Bronchial epithelial cell (primary cell): ENCODE data around the gene RBM7. TPM values are rescaled to one million over a fixed set of nuclear protein-coding genes. Genes with fewer than 3 reads are reported as not detected.

ENCODE experiments used
- DNase-seq: peaks from one replicate; pipeline ENCODE4 v3.0.0-alpha.2; 2010; ENCODE audit warnings: low read depth
- FAIRE-seq: peaks from 2 replicates; lab custom pipeline; 2011; peaks lifted over from hg19 to GRCh38; lab: Jason Lieb, UNC
- H3K27me3 ChIP-seq: 2 replicates; pipeline ENCODE4 v1.5.1; 2011; ENCODE audit warnings: low read length; ENCODE audit not compliant: control insufficient read depth, insufficient read depth
- H3K36me3 ChIP-seq: 2 replicates; pipeline ENCODE4 v1.5.1; 2011; ENCODE audit warnings: low read length; ENCODE audit not compliant: control insufficient read depth, insufficient read depth
- H3K4me3 ChIP-seq: 2 replicates; pipeline ENCODE4 v1.5.1; 2011; ENCODE audit warnings: mild to moderate bottlenecking, low read depth, low read length, control low read depth
- total RNA-seq: library from RNA; depleted of rRNA; stranded (reverse); fragments of >200 nt; gene quantifications from 2 replicates; pipeline ENCODE4 v1.2.1, GENCODE V29; 2014
- TF ChIP-seq, protein P1 (sequence below): IDR thresholded peaks from 2 replicates; pipeline ENCODE4 v1.5.1; 2011; ENCODE audit warnings: mild to moderate bottlenecking, moderate library complexity, low read length, control low read depth, inconsistent platforms; ENCODE audit not compliant: insufficient read depth, severe bottlenecking

Gene RBM7
- total RNA-seq, 1 donor from 2014 or later, result 37.9 TPM

- DNase-seq (no peak), FAIRE-seq (no peak)
- Histone ChIP-seq H3K36me3 (no peaks in the 10 kb centered on the region), H3K4me3 (no peak overlapping the region), H3K27me3 (no peaks in the 10 kb centered on the region)
- TF ChIP-seq, protein P1, sequence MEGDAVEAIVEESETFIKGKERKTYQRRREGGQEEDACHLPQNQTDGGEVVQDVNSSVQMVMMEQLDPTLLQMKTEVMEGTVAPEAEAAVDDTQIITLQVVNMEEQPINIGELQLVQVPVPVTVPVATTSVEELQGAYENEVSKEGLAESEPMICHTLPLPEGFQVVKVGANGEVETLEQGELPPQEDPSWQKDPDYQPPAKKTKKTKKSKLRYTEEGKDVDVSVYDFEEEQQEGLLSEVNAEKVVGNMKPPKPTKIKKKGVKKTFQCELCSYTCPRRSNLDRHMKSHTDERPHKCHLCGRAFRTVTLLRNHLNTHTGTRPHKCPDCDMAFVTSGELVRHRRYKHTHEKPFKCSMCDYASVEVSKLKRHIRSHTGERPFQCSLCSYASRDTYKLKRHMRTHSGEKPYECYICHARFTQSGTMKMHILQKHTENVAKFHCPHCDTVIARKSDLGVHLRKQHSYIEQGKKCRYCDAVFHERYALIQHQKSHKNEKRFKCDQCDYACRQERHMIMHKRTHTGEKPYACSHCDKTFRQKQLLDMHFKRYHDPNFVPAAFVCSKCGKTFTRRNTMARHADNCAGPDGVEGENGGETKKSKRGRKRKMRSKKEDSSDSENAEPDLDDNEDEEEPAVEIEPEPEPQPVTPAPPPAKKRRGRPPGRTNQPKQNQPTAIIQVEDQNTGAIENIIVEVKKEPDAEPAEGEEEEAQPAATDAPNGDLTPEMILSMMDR, result no peak
Measured at GRCh38 chr11:114397349-114397982, 3.0 kb upstream of the RBM7 start.

DNA sequence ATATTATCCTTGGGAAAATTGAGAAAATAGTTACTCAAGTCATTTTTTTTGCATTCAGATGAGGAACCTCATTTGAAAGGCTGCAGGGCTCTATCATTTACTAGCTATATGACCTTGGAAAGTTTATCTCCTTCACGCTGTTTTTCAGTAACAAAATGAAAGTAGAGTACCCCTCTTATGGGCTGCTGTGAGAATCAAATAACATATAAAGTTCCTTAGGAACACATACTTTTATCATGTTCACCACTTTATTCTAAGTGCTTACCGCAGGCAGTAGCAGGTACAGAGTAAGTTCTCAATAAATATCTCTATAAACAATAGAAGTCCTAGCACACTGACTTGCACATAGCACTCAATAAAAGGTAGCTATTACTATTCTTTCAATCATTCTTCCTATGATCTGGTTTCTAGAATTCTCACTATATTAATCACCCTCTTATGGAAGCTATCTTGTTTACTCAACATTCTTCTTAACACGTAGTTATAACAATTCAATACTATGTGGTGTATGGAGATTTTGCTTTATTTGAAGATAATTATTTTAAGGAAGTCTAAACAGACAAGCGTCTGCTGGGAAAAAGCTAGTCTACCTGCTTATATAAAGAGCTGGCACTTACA, 2.1 kb upstream of the RBM7 start:
- DNase-seq, result peak; percentile 75
- TF ChIP-seq, protein P1, result no peak
- Histone ChIP-seq H3K4me3 (no peak overlapping the region), H3K36me3 (no peaks in the 10 kb centered on the region), H3K27me3 (no peaks in the 10 kb centered on the region)
- FAIRE-seq, result no peak

DNA sequence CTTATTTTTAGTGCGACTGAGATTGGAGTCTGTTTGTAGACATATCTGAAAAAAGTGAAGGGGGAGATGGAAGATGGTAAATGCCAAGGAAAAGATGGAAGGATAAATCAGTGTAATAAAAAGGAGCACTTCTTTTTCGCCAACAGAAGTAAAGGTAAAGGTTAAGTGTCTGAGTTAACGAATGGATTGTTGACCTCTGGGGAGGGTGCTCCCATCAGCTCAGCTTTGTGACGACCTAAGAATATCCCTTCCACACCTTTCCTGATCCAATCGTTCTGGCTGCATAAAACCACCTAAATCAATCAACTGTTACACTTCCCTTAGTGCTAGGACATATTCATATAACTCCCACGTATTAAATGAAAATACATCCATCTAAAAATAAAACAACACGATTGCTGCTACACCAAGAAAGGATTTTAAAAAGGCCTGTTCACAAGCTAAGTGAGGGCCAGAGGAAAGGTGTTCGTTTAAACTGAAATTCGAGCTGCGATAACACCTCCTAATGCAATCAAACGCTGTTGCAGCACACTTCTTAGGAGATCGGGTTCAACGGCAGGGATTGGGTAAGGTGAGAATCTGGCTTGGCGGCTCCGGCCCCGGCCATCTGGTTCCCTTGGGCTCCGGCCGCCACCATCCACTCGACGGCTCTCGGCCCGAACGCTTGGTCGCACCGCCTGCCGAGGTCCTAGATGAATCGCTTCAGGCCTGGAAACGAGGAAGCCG, 813 bp upstream of the RBM7 start:
- Histone ChIP-seq H3K27me3 (no peaks in the 10 kb centered on the region), H3K4me3 (peak overlapping the region; percentile 62), H3K36me3 (no peaks in the 10 kb centered on the region)
- TF ChIP-seq, protein P1, result no peak
- DNase-seq (no peak), FAIRE-seq (no peak)

- Histone ChIP-seq H3K4me3 (peak overlapping the region; percentile 62), H3K36me3 (peaks cover 3% of the 10 kb centered on the region), H3K27me3 (no peaks in the 10 kb centered on the region)
- DNase-seq (no peak), FAIRE-seq (no peak)
- TF ChIP-seq, protein P1, result no peak
Measured at GRCh38 chr11:114400915-114401223, 403 bp downstream of the RBM7 start.

DNA sequence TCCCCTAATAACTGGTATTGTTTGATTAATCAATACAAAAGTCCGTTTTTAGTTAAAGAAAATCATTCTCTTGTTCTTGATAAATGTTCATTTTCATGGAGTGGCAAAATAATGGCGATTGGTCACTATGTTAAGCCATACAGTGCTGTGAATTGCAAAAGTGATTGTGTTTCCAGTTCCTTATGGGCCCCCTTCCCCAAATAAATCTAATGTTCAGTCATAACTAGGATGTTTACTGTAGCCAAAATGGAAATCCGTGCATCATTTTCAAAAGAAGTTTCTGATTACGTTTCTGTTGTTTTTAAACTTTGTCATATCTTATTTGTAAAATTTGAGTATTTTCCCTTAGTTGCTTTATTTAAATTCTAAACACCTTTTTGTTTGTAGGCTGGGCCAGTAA, 845 bp downstream of the RBM7 start:
- DNase-seq (peak; percentile 5), FAIRE-seq (no peak)
- peaks cover 3% of the 10 kb centered on the region for H3K36me3 ChIP-seq
- peak overlapping the region; percentile 62 for H3K4me3 ChIP-seq
- no peaks in the 10 kb centered on the region for H3K27me3 ChIP-seq
- TF ChIP-seq, protein P1, result no peak
